Ovary (tissue), 9 donors: ENCODE data around the gene FGF9. TPM values are rescaled to one million over a fixed set of nuclear protein-coding genes. Genes with fewer than 3 reads are reported as not detected.

Source experiments
- DNase-seq, 5 donors: peaks; one replicate each; pipeline ENCODE4 v3.0.0-alpha.2; 2019 to 2020
- H3K27ac ChIP-seq, 2 donors: fragments of 200-600 bp; one replicate each; pipeline versions ENCODE4 v1.5.1 to v1.8.0; 2019 to 2022
- H3K27me3 ChIP-seq: fragments of 200-600 bp; one replicate; pipeline ENCODE4 v1.8.0; 2022
- H3K36me3 ChIP-seq: fragments of 200-600 bp; sonication (generic); one replicate; pipeline ENCODE4 v1.5.1; 2019
- H3K4me1 ChIP-seq: one replicate; pipeline ENCODE4 v1.8.1; 2013; ENCODE audit warnings: mild to moderate bottlenecking, moderate library complexity; ENCODE audit not compliant: insufficient read depth
- H3K4me3 ChIP-seq: fragments of 200-600 bp; sonication (generic); one replicate; pipeline ENCODE4 v1.5.1; 2017
- H3K9me3 ChIP-seq, 2 donors: fragments of 200-600 bp in 1 of 2; sonication (generic) in 1 of 2; one replicate each; pipeline versions ENCODE4 v1.5.1 to v1.8.1; 2013 to 2019; ENCODE audit warnings: mild to moderate bottlenecking in 1 of 2, moderate library complexity in 1 of 2
- CTCF ChIP-seq, 3 donors: fragments of 450-650 bp in 2 of 3; fragments of 200-600 bp in 1 of 3; IDR thresholded peaks; one replicate each; pipeline versions ENCODE4 v1.5.1 to v1.8.0; 2016 to 2022; ENCODE audit warnings: antibody characterized with exemption in 3 of 3, mild to moderate bottlenecking in 1 of 3
- EP300 ChIP-seq: sonication (generic); formaldehyde crosslinking; IDR thresholded peaks from one replicate; pipeline ENCODE4 v1.6.1; 2017; ENCODE audit warnings: antibody characterized with exemption
- POLR2A ChIP-seq: fragments of 450-650 bp; IDR thresholded peaks from one replicate; pipeline ENCODE4 v1.6.1; 2017; ENCODE audit warnings: antibody characterized with exemption, mild to moderate bottlenecking, moderate library complexity
- WGBS, 3 donors: extraction: QIAGEN DNeasy Blood & Tissue Kit in 1 of 3; methylation state at CpG; one replicate each; pipeline versions ENCODE4 v1.1.5 to v1.1.7; 2013 to 2017; 5-methylcytosine and 5-hydroxymethylcytosine counted together
- intact Hi-C, 4 donors: fragments of 100-400 bp; cut with DNase I; formaldehyde crosslinking; loops; one replicate each; pipeline versions ENCODE4 v1.11.0 to v1.15.1; 2022 to 2023
- polyA plus RNA-seq, 2 donors: library from polyadenylated mRNA; stranded (reverse); fragments of 200-250 nt in 1 of 2; fragments of 350-450 nt in 1 of 2; fragmentation: Illumina TruSeq in 1 of 2; extraction: RNeasy Lipid Tissue Mini Kit (QIAGEN cat#74804) in 1 of 2; gene quantifications; one replicate each; pipeline ENCODE4 v1.2.3, GENCODE V29; 2013 to 2014
- total RNA-seq, 7 donors: library from RNA; depleted of rRNA in 2 of 7; stranded (reverse); fragments of >200 nt in 2 of 7; fragmentation: NEBNext Ultra II Directional in 3 of 7; extraction: Animal tissue kit (Norgen Biotek cat#: 25700) in 3 of 7; gene quantifications; one replicate each; pipeline versions ENCODE4 v1.1.0 to v1.2.4, GENCODE V29; 2016 to 2023
- donor health status: DM: no; HTN: no; CAD: no; lungs with moderate emphysema.
- donor health status: DM: no; HTN: no; CAD: no.
- donor health status: Bipolar disorder and iron deficiency.
- donor health status: DM: yes; HTN: yes; CAD: no.
- donor health status: DM: no; HTN: no; CAD: no.
- donor health status: DM: yes; HTN: yes; CAD: no.

Gene FGF9
- total and polyA plus RNA-seq, 9 donors: 0.15 to 2.8 (median 0.81) TPM

- intact Hi-C loops: no loop called here
- Histone ChIP-seq H3K9me3 (no peaks in the 10 kb centered on the region), H3K4me1 (no peaks in the 10 kb centered on the region), H3K27ac (no peak overlapping the region), H3K27me3 (no peaks in the 10 kb centered on the region), H3K4me3 (no peak overlapping the region), H3K36me3 (no peaks in the 10 kb centered on the region)
- no peak for DNase-seq
- 17 to 24% (median 22%) methylated on average over 2 of the region's 2 CpGs for WGBS, 3 donors
- TF ChIP-seq POLR2A: no peak
- no peak for TF ChIP-seq EP300
- TF ChIP-seq CTCF (IDR thresholded peaks at IDR 0.05): no peak
Observed at GRCh38 chr13:21684576-21684975, 13.7 kb downstream of the FGF9 start.

GRCh38 chr13:21685485-21686064 is 14.7 kb downstream of the FGF9 start:
- intact Hi-C loops: no loop called here
- WGBS, 3 donors: 75 to 87% (median 84%) methylated on average over 7 of the region's 7 CpGs
- Histone ChIP-seq H3K4me3 (no peak overlapping the region), H3K27ac (no peak overlapping the region), H3K9me3 (no peaks in the 10 kb centered on the region), H3K36me3 (no peaks in the 10 kb centered on the region), H3K4me1 (no peaks in the 10 kb centered on the region), H3K27me3 (no peaks in the 10 kb centered on the region)
- TF ChIP-seq CTCF (IDR thresholded peaks at IDR 0.05) (no peak), POLR2A (no peak), EP300 (no peak)
- no peak for DNase-seq

GRCh38 chr13:21686751-21687391 is 16.0 kb downstream of the FGF9 start:
- no peak for TF ChIP-seq POLR2A
- TF ChIP-seq CTCF (IDR thresholded peaks at IDR 0.05): no peak
- TF ChIP-seq EP300: no peak
- Histone ChIP-seq H3K9me3 (no peaks in the 10 kb centered on the region), H3K27ac (no peak overlapping the region), H3K4me1 (no peaks in the 10 kb centered on the region), H3K36me3 (no peaks in the 10 kb centered on the region), H3K4me3 (no peak overlapping the region), H3K27me3 (no peaks in the 10 kb centered on the region)
- intact Hi-C loops: no loop called here
- DNase-seq: no peak
- WGBS, 3 donors: 92 to 96% (median 93%) methylated on average over 5 of the region's 5 CpGs

GRCh38 chr13:21688056-21688455 is 17.2 kb downstream of the FGF9 start:
- Histone ChIP-seq H3K27ac (no peak overlapping the region), H3K36me3 (no peaks in the 10 kb centered on the region), H3K4me3 (no peak overlapping the region), H3K9me3 (no peaks in the 10 kb centered on the region), H3K4me1 (no peaks in the 10 kb centered on the region), H3K27me3 (no peaks in the 10 kb centered on the region)
- intact Hi-C loops: no loop called here
- 75 to 84% (median 76%) methylated on average over 8 of the region's 8 CpGs for WGBS, 3 donors
- TF ChIP-seq EP300 (no peak), CTCF (IDR thresholded peaks at IDR 0.05) (no peak), POLR2A (no peak)
- no peak for DNase-seq
